ENCODE data around the gene RELL1. TPM values are rescaled to one million over a fixed set of nuclear protein-coding genes. Genes with fewer than 3 reads are reported as not detected.

RELL1 gene
- total RNA-seq, 2 donors from 2014 or later, result 12.5 to 15.0 TPM

- Histone ChIP-seq H3K9me3 (no peaks in the 10 kb centered on the region), H3K4me3 (no peak overlapping the region), H3K36me3 (replicated peaks in 1 of 2; ENCODE audit: insufficient read depth in 1 of 2, low read depth in 2 of 2) (no peaks in the 10 kb centered on the region), H3K27me3 (no peaks in the 10 kb centered on the region), H3K27ac (no peak overlapping the region), H3K4me1 (no peaks in the 10 kb centered on the region)
- ATAC-seq (no peak), DNase-seq (no peak)
- intact Hi-C loops (cut with DNase I), result no loop called here
- TF ChIP-seq CTCF (IDR thresholded peaks at IDR 0.05), result no peak
- no peak for TF ChIP-seq POLR2A (IDR thresholded peaks at IDR 0.05)
- WGBS, 2 donors, result 79 to 80% methylated on average over 11 of the region's 11 CpGs
Measured at GRCh38 chr4:37641886-37642849, 44.0 kb downstream of the RELL1 start.

- TF ChIP-seq CTCF (IDR thresholded peaks at IDR 0.05) (no peak), POLR2A (IDR thresholded peaks at IDR 0.05) (no peak)
- WGBS, 2 donors, result 89 to 91% methylated on average over 3 of the region's 3 CpGs
- H3K36me3 ChIP-seq (replicated peaks in 1 of 2; ENCODE audit: insufficient read depth in 1 of 2, low read depth in 2 of 2), result no peaks in the 10 kb centered on the region
- no peak overlapping the region for H3K27ac ChIP-seq
- H3K4me1 ChIP-seq, result no peaks in the 10 kb centered on the region
- H3K9me3 ChIP-seq, result no peaks in the 10 kb centered on the region
- intact Hi-C loops (cut with DNase I), result no loop called here
- H3K27me3 ChIP-seq, result no peaks in the 10 kb centered on the region
- DNase-seq, result no peak
- ATAC-seq, result no peak
- no peak overlapping the region for H3K4me3 ChIP-seq
Measured at GRCh38 chr4:37641352-37641751, 44.8 kb downstream of the RELL1 start.

- no peak overlapping the region for H3K27ac ChIP-seq
- WGBS, 2 donors, result 64 to 66% methylated on average over 4 of the region's 4 CpGs
- H3K9me3 ChIP-seq, result no peaks in the 10 kb centered on the region
- no peaks in the 10 kb centered on the region for H3K27me3 ChIP-seq
- intact Hi-C loops (cut with DNase I), result no loop called here
- no peaks in the 10 kb centered on the region for H3K36me3 ChIP-seq (replicated peaks in 1 of 2; ENCODE audit: insufficient read depth in 1 of 2, low read depth in 2 of 2)
- DNase-seq (no peak), ATAC-seq (no peak)
- no peak overlapping the region for H3K4me3 ChIP-seq
- TF ChIP-seq POLR2A (IDR thresholded peaks at IDR 0.05), result no peak
- H3K4me1 ChIP-seq, result no peaks in the 10 kb centered on the region
Measured at GRCh38 chr4:37639551-37640285, 46.5 kb downstream of the RELL1 start.

- Histone ChIP-seq H3K9me3 (no peaks in the 10 kb centered on the region), H3K27ac (no peak overlapping the region), H3K4me1 (no peaks in the 10 kb centered on the region), H3K4me3 (no peak overlapping the region), H3K36me3 (replicated peaks in 1 of 2; ENCODE audit: insufficient read depth in 1 of 2, low read depth in 2 of 2) (peaks cover 0 to 5% of the 10 kb centered on the region in 2 donors), H3K27me3 (no peaks in the 10 kb centered on the region)
- TF ChIP-seq POLR2A (IDR thresholded peaks at IDR 0.05) (no peak), CTCF (IDR thresholded peaks at IDR 0.05) (no peak)
- intact Hi-C loops (cut with DNase I), result no loop called here
- ATAC-seq (no peak), DNase-seq (no peak)
- 94% methylated on average over 6 of the region's 6 CpGs for WGBS, 2 donors
Measured at GRCh38 chr4:37635155-37635554, 51.0 kb downstream of the RELL1 start.

GRCh38 chr4:37634180-37634579, 52.0 kb downstream of the RELL1 start:
- ATAC-seq, result no peak
- WGBS, 2 donors, result 89 to 94% methylated on average over 4 of the region's 4 CpGs
- no peaks in the 10 kb centered on the region for H3K4me1 ChIP-seq
- no peaks in the 10 kb centered on the region for H3K27me3 ChIP-seq
- H3K9me3 ChIP-seq, result no peaks in the 10 kb centered on the region
- peaks cover 0 to 5% of the 10 kb centered on the region in 2 donors for H3K36me3 ChIP-seq (replicated peaks in 1 of 2; ENCODE audit: insufficient read depth in 1 of 2, low read depth in 2 of 2)
- intact Hi-C loops (cut with DNase I), result no loop called here
- DNase-seq, result no peak
- TF ChIP-seq POLR2A (IDR thresholded peaks at IDR 0.05) (no peak), CTCF (IDR thresholded peaks at IDR 0.05) (no peak)
- H3K27ac ChIP-seq, result no peak overlapping the region
- no peak overlapping the region for H3K4me3 ChIP-seq

All from body of pancreas (tissue), 4 donors.